Smooth muscle cell (in vitro differentiated cells): Measurements from ENCODE around the gene LMX1B. TPM values are rescaled to one million over a fixed set of nuclear protein-coding genes. Genes with fewer than 3 reads are reported as not detected.
"Not testable (repeated sequence)": the region's sequence is repeated elsewhere in the genome, so short reads cannot be mapped to it uniquely, and the experiment has no call there.

Experiments
- DNase-seq: peaks from one replicate; lab custom pipeline; 2025; ENCODE audit not compliant: unreplicated experiment; lab: John Stamatoyannopoulos, UW
- H2AFZ ChIP-seq: fragments of 200-600 bp; sonication (generic); 2 replicates; pipeline ENCODE4 v1.6.0; 2016; ENCODE audit warnings: antibody characterized with exemption, low read depth, mild to moderate bottlenecking
- H3F3A ChIP-seq: fragments of 200-600 bp; sonication (generic); 2 replicates; pipeline ENCODE4 v1.6.0; 2017; ENCODE audit warnings: antibody characterized with exemption, low read depth
- H3K27ac ChIP-seq: fragments of 200-600 bp; sonication (generic); 2 replicates; pipeline ENCODE4 v1.5.1; 2016; ENCODE audit warnings: low read depth, mild to moderate bottlenecking
- H3K27me3 ChIP-seq: fragments of 200-600 bp; sonication (generic); 2 replicates; pipeline ENCODE4 v1.6.1; 2016; ENCODE audit warnings: low read depth, mild to moderate bottlenecking
- H3K36me3 ChIP-seq: fragments of 200-600 bp; sonication (generic); 2 replicates; pipeline ENCODE4 v1.5.1; 2016; ENCODE audit warnings: low read depth
- H3K4me1 ChIP-seq: fragments of 200-600 bp; sonication (generic); 2 replicates; pipeline ENCODE4 v1.5.1; 2016; ENCODE audit warnings: low read depth
- H3K4me2 ChIP-seq: fragments of 200-600 bp; sonication (generic); 2 replicates; pipeline ENCODE4 v1.6.0; 2016; ENCODE audit warnings: mild to moderate bottlenecking
- H3K4me3 ChIP-seq: fragments of 200-600 bp; sonication (generic); 2 replicates; pipeline ENCODE4 v1.5.1; 2016; ENCODE audit warnings: mild to moderate bottlenecking
- H3K79me2 ChIP-seq: fragments of 200-600 bp; sonication (generic); 2 replicates; pipeline ENCODE4 v1.6.0; 2016; ENCODE audit warnings: low read depth, mild to moderate bottlenecking
- H3K9ac ChIP-seq: fragments of 200-600 bp; sonication (generic); 2 replicates; pipeline ENCODE4 v1.6.0; 2016; ENCODE audit warnings: low read depth
- H3K9me3 ChIP-seq: fragments of 200-600 bp; sonication (generic); replicated peaks from 2 replicates; pipeline ENCODE4 v1.5.1; 2016; ENCODE audit warnings: low read depth
- H4K20me1 ChIP-seq: fragments of 200-600 bp; sonication (generic); 2 replicates; pipeline ENCODE4 v1.6.0; 2016; ENCODE audit warnings: low read depth
- CTCF ChIP-seq: fragments of 200-600 bp; sonication (generic); IDR thresholded peaks from 2 replicates; pipeline ENCODE4 v1.5.1; 2017; ENCODE audit warnings: borderline replicate concordance, mild to moderate bottlenecking, antibody characterized with exemption; ENCODE audit not compliant: insufficient read depth, poor library complexity, severe bottlenecking
- WGBS: methylation state at CpG from one replicate; pipeline ENCODE4 v1.1.7; 2016; ENCODE audit warnings: low lambda C conversion rate; 5-methylcytosine and 5-hydroxymethylcytosine counted together
- polyA plus RNA-seq: library from polyadenylated mRNA; unstranded; fragments of >200 nt; fragmentation: Nextera tagmentation; extraction: Ambion mirVana; gene quantifications from 2 replicates; pipeline ENCODE4 v1.2.1, GENCODE V29; 2016
- total RNA-seq: library from RNA; depleted of rRNA; stranded (reverse); fragments of >200 nt; gene quantifications from 2 replicates; pipeline ENCODE4 v1.2.3, GENCODE V29; 2014

The LMX1B gene
- total and polyA plus RNA-seq, 2 experiments from 2014 or later = not detected

- no peaks in the 10 kb centered on the region for H4K20me1 ChIP-seq
- no peak for DNase-seq
- 73% methylated on average over 4 of the region's 4 CpGs for WGBS
Measured at GRCh38 chr9:126708178-126708577, 94.5 kb downstream of the LMX1B start.

GRCh38 chr9:126709241-126709640 is 95.5 kb downstream of the LMX1B start:
- WGBS = 96% methylated on average over 3 of the region's 3 CpGs
- H3K27ac ChIP-seq = no peak overlapping the region
- peaks cover 43% of the 10 kb centered on the region for H3K27me3 ChIP-seq
- no peak for TF ChIP-seq CTCF
- H3K36me3 ChIP-seq = no peaks in the 10 kb centered on the region
- no peaks in the 10 kb centered on the region for H4K20me1 ChIP-seq
- H3K9ac ChIP-seq = no peak overlapping the region
- no peak for DNase-seq
- H2AFZ ChIP-seq = no peak overlapping the region
- H3K79me2 ChIP-seq = no peaks in the 10 kb centered on the region
- H3K4me2 ChIP-seq = no peak overlapping the region
- no peaks in the 10 kb centered on the region for H3K9me3 ChIP-seq
- no peaks in the 10 kb centered on the region for H3K4me1 ChIP-seq
- H3K4me3 ChIP-seq = no peak overlapping the region
- no peaks in the 10 kb centered on the region for H3F3A ChIP-seq

More at GRCh38 chr9:126708178-126708577, 94.5 kb downstream of the LMX1B start:
- peaks cover 2% of the 10 kb centered on the region for H3K4me1 ChIP-seq
- no peaks in the 10 kb centered on the region for H3K9me3 ChIP-seq
- H2AFZ ChIP-seq = no peak overlapping the region
- H3K79me2 ChIP-seq = no peaks in the 10 kb centered on the region
- H3K4me2 ChIP-seq = no peak overlapping the region
- TF ChIP-seq CTCF = no peak
- no peak overlapping the region for H3K9ac ChIP-seq
- no peak overlapping the region for H3K4me3 ChIP-seq
- H3F3A ChIP-seq = no peaks in the 10 kb centered on the region
- H3K36me3 ChIP-seq = no peaks in the 10 kb centered on the region
- H3K27ac ChIP-seq = no peak overlapping the region
- peaks cover 33% of the 10 kb centered on the region for H3K27me3 ChIP-seq

GRCh38 chr9:126715382-126715781 is 101.7 kb downstream of the LMX1B start:
- Histone ChIP-seq H3K27ac (no peak overlapping the region), H3K36me3 (no peaks in the 10 kb centered on the region), H2AFZ (no peak overlapping the region), H3K4me1 (peaks cover 5% of the 10 kb centered on the region), H3K9ac (no peak overlapping the region), H3K27me3 (peaks cover 35% of the 10 kb centered on the region), H3K9me3 (no peaks in the 10 kb centered on the region), H3F3A (no peaks in the 10 kb centered on the region), H4K20me1 (no peaks in the 10 kb centered on the region), H3K79me2 (no peaks in the 10 kb centered on the region), H3K4me3 (no peak overlapping the region), H3K4me2 (no peak overlapping the region)
- no peak for TF ChIP-seq CTCF
- DNase-seq = no peak

GRCh38 chr9:126717441-126717840 is 103.7 kb downstream of the LMX1B start:
- H3K79me2 ChIP-seq, DNase-seq, H3K9ac ChIP-seq, H3K27ac ChIP-seq, H3K36me3 ChIP-seq, H3K4me2 ChIP-seq, H3K9me3 ChIP-seq, H3K4me3 ChIP-seq, H4K20me1 ChIP-seq, H2AFZ ChIP-seq, H3K4me1 ChIP-seq, H3F3A ChIP-seq: not testable (repeated sequence)
- H3K27me3 ChIP-seq = peaks cover 30% of the 10 kb centered on the region
- 90% methylated on average over 5 of the region's 5 CpGs for WGBS
